ENCODE measurements around the gene TMBIM6. TPM values are rescaled to one million over a fixed set of nuclear protein-coding genes. Genes with fewer than 3 reads are reported as not detected.

TMBIM6 gene
- total RNA-seq, 6 experiments from 2014 or later = 471 to 545 (median 497) TPM

GRCh38 chr12:49796155-49796554 is 54.8 kb downstream of the TMBIM6 start:
- Mint-ChIP-seq H3K4me3 (no peak overlapping the region), H3K27me3 (ENCODE audit: insufficient read depth) (peaks cover 2% of the 10 kb centered on the region), H3K4me1 (ENCODE audit: low read depth) (no peaks in the 10 kb centered on the region), H3K36me3 (ENCODE audit: low read depth) (0 out of 2 replicates have a peak, but pooled peaks cover 4% of the 10 kb centered on the region), H3K27ac (no peak overlapping the region), H3K9me3 (no peaks in the 10 kb centered on the region)
- DNase-seq = no peak
- no peak for TF ChIP-seq CTCF (IDR thresholded peaks at IDR 0.05)

GRCh38 chr12:49796606-49797448 is 55.5 kb downstream of the TMBIM6 start:
- H3K4me1 Mint-ChIP-seq (ENCODE audit: low read depth) = no peaks in the 10 kb centered on the region

GRCh38 chr12:49797449-49797776 is 56.1 kb downstream of the TMBIM6 start:
- no peaks in the 10 kb centered on the region for H3K9me3 Mint-ChIP-seq
- no peak for TF ChIP-seq CTCF (IDR thresholded peaks at IDR 0.05)
- H3K27ac Mint-ChIP-seq = no peak overlapping the region
- DNase-seq = no peak
- H3K36me3 Mint-ChIP-seq (ENCODE audit: low read depth) = 0 out of 2 replicates have a peak, but pooled peaks cover 4% of the 10 kb centered on the region
- no peak overlapping the region for H3K4me3 Mint-ChIP-seq
- peaks cover 2% of the 10 kb centered on the region for H3K27me3 Mint-ChIP-seq (ENCODE audit: insufficient read depth)
- no peaks in the 10 kb centered on the region for H3K4me1 Mint-ChIP-seq (ENCODE audit: low read depth)

More at GRCh38 chr12:49796606-49797448, 55.5 kb downstream of the TMBIM6 start:
- Mint-ChIP-seq H3K9me3 (no peaks in the 10 kb centered on the region), H3K36me3 (ENCODE audit: low read depth) (0 out of 2 replicates have a peak, but pooled peaks cover 4% of the 10 kb centered on the region), H3K4me3 (no peak overlapping the region), H3K27ac (no peak overlapping the region), H3K27me3 (ENCODE audit: insufficient read depth) (peaks cover 2% of the 10 kb centered on the region)
- no peak for TF ChIP-seq CTCF (IDR thresholded peaks at IDR 0.05)
- no peak for DNase-seq

GRCh38 chr12:49798248-49798647 is 56.9 kb downstream of the TMBIM6 start:
- Mint-ChIP-seq H3K27me3 (ENCODE audit: insufficient read depth) (peaks cover 2% of the 10 kb centered on the region), H3K4me1 (ENCODE audit: low read depth) (no peaks in the 10 kb centered on the region), H3K9me3 (no peaks in the 10 kb centered on the region), H3K27ac (no peak overlapping the region), H3K4me3 (no peak overlapping the region), H3K36me3 (ENCODE audit: low read depth) (0 out of 2 replicates have a peak, but pooled peaks cover 4% of the 10 kb centered on the region)
- DNase-seq = no peak
- no peak for TF ChIP-seq CTCF (IDR thresholded peaks at IDR 0.05)

- Mint-ChIP-seq H3K27me3 (ENCODE audit: insufficient read depth) (peaks cover 2% of the 10 kb centered on the region), H3K36me3 (ENCODE audit: low read depth) (0 out of 2 replicates have a peak, but pooled peaks cover 4% of the 10 kb centered on the region), H3K9me3 (no peaks in the 10 kb centered on the region), H3K27ac (no peak overlapping the region), H3K4me1 (ENCODE audit: low read depth) (no peaks in the 10 kb centered on the region), H3K4me3 (no peak overlapping the region)
- TF ChIP-seq CTCF (IDR thresholded peaks at IDR 0.05) = no peak
- DNase-seq = no peak
Observed at GRCh38 chr12:49798934-49799333, 57.6 kb downstream of the TMBIM6 start.
